Activated CD4-positive, alpha-beta T cell treated with anti-CD3 and anti-CD28 coated beads, Interleukin-2, Interleukin-4, amounts not matched to agents 100 ng/mL and 50 ng/mL, durations not matched to agents 16 hours and 8 hours (primary cell): ENCODE data around the gene HS6ST3.

Experiments
- DNase-seq: peaks from one replicate; pipeline ENCODE4 v3.0.0-alpha.2; 2020; ENCODE audit warnings: low spot score

HS6ST3 gene

GRCh38 chr13:96792736-96793403 is 703.0 kb downstream of the HS6ST3 start:
- DNase-seq: no peak

- no peak for DNase-seq
Measured at GRCh38 chr13:96793404-96793755, 703.5 kb downstream of the HS6ST3 start.

- no peak for DNase-seq
Measured at GRCh38 chr13:96794669-96795068, 704.8 kb downstream of the HS6ST3 start.

- no peak for DNase-seq
Measured at GRCh38 chr13:96795670-96796069, 705.8 kb downstream of the HS6ST3 start.

- no peak for DNase-seq
Measured at GRCh38 chr13:96796091-96796633, 706.3 kb downstream of the HS6ST3 start.

GRCh38 chr13:96797136-96797535 is 707.2 kb downstream of the HS6ST3 start:
- no peak for DNase-seq

- DNase-seq: no peak
Measured at GRCh38 chr13:96803456-96804100, 713.7 kb downstream of the HS6ST3 start.

- no peak for DNase-seq
Measured at GRCh38 chr13:96804174-96804573, 714.3 kb downstream of the HS6ST3 start.

- DNase-seq: no peak
Measured at GRCh38 chr13:96806746-96807145, 716.8 kb downstream of the HS6ST3 start.

- DNase-seq: no peak
Measured at GRCh38 chr13:96809366-96810096, 719.6 kb downstream of the HS6ST3 start.

- no peak for DNase-seq
Measured at GRCh38 chr13:96810104-96810503, 720.2 kb downstream of the HS6ST3 start.

- DNase-seq: no peak
Measured at GRCh38 chr13:96811049-96811448, 721.1 kb downstream of the HS6ST3 start.

- no peak for DNase-seq
Measured at GRCh38 chr13:96816261-96816660, 726.4 kb downstream of the HS6ST3 start.

- no peak for DNase-seq
Measured at GRCh38 chr13:96816874-96817273, 727.0 kb downstream of the HS6ST3 start.

- DNase-seq: no peak
Measured at GRCh38 chr13:96817336-96817941, 727.5 kb downstream of the HS6ST3 start.

- no peak for DNase-seq
Measured at GRCh38 chr13:96819375-96819774, 729.5 kb downstream of the HS6ST3 start.

- no peak for DNase-seq
Measured at GRCh38 chr13:96821381-96821780, 731.5 kb downstream of the HS6ST3 start.

GRCh38 chr13:96821971-96822370 is 732.1 kb downstream of the HS6ST3 start:
- no peak for DNase-seq

- DNase-seq: no peak
Measured at GRCh38 chr13:96822895-96823294, 733.0 kb downstream of the HS6ST3 start.

GRCh38 chr13:96824140-96824539 is 734.2 kb downstream of the HS6ST3 start:
- DNase-seq: no peak

- no peak for DNase-seq
Measured at GRCh38 chr13:96825653-96826052, 735.7 kb downstream of the HS6ST3 start.

GRCh38 chr13:96834626-96835025 is 744.7 kb downstream of the HS6ST3 start:
- no peak for DNase-seq

- DNase-seq: no peak
Measured at GRCh38 chr13:96835546-96835945, 745.6 kb downstream of the HS6ST3 start.
